ENCODE results near the gene SMYD3. TPM values are rescaled to one million over a fixed set of nuclear protein-coding genes. Genes with fewer than 3 reads are reported as not detected.

SMYD3 gene
- total and polyA plus RNA-seq, 2 of the 4 experiments (the other 2 are of a cell fraction): 26.5 to 37.6 TPM

GRCh38 chr1:245834002-245834401, 673.1 kb downstream of the SMYD3 start:
- H3K14ac ChIP-seq (replicated peaks; ENCODE audit: low read depth, low read length): no peak overlapping the region
- no CpG with 5 or more reads among the region's 5 CpGs for WGBS, 2 experiments (ENCODE audit: extremely low coverage in 2 of 2, insufficient read length in 1 of 2)
- no peaks in the 10 kb centered on the region for H3K9me1 ChIP-seq (ENCODE audit: insufficient read depth, low read length)
- no peaks in the 10 kb centered on the region; a peak in 1 of 4 replicates for H3K79me1 ChIP-seq (ENCODE audit: low read depth in 1 of 2, low read length in 2 of 2)
- no peak overlapping the region for H3K18ac ChIP-seq (ENCODE audit: low read depth, low read length)
- H3K27ac ChIP-seq (ENCODE audit: insufficient read depth, low read length): no peak overlapping the region
- dilution Hi-C loops (cut with HindIII; ENCODE audit: low sequenced_read_pairs, unreplicated experiment) (no loop called here), intact Hi-C loops (cut with micrococcal nuclease) (no loop called here), in situ Hi-C loops (cut with MboI; ENCODE audit: low sequenced_read_pairs) (no loop called here)
- H3K4me2 ChIP-seq (ENCODE audit: low read depth, low read length): no peak overlapping the region
- no peak overlapping the region for H3K56ac ChIP-seq (ENCODE audit: extremely low read depth, insufficient read depth, low read length)
- H2BK120ac ChIP-seq (ENCODE audit: low read depth, low read length): no peak overlapping the region
- H2AK5ac ChIP-seq (ENCODE audit: low read depth, low read length): no peak overlapping the region
- H3K27me3 ChIP-seq (ENCODE audit: control insufficient read depth, insufficient read depth, low read length): no peaks in the 10 kb centered on the region
- no peak overlapping the region for H2BK5ac ChIP-seq (ENCODE audit: low read depth, low read length, poor library complexity, severe bottlenecking)
- H2BK15ac ChIP-seq (ENCODE audit: low read depth, low read length): no peak overlapping the region
- H4K20me1 ChIP-seq (ENCODE audit: insufficient read depth, low read length): no peaks in the 10 kb centered on the region
- no peak overlapping the region for H2AFZ ChIP-seq (replicated peaks; ENCODE audit: low read length, poor library complexity)
- no peak for ATAC-seq (ENCODE audit: low read depth)
- no peaks in the 10 kb centered on the region for H3K9me3 ChIP-seq (ENCODE audit: control insufficient read depth, insufficient read depth, low read length)
- H4K8ac ChIP-seq (ENCODE audit: low read depth in 2 of 2, low read length in 2 of 2): no peak overlapping the region
- H4K5ac ChIP-seq (ENCODE audit: low read depth, low read length): no peak overlapping the region
- H4K91ac ChIP-seq (ENCODE audit: insufficient read depth, low read depth, low read length): no peak overlapping the region
- no peak overlapping the region for H3K4ac ChIP-seq (ENCODE audit: low read depth, low read length)
- no peak overlapping the region for H2AK9ac ChIP-seq (replicated peaks; ENCODE audit: low read depth, low read length, poor library complexity)
- no peak for TF ChIP-seq CEBPB (IDR thresholded peaks at IDR 0.05; ENCODE audit: low read depth, low read length)
- TF ChIP-seq MAFK (IDR thresholded peaks at IDR 0.05; ENCODE audit: low read depth, low read length): no peak
- TF ChIP-seq RCOR1 (IDR thresholded peaks at IDR 0.05; ENCODE audit: insufficient replicate concordance, low read length): no peak
- TF ChIP-seq, protein P1, sequence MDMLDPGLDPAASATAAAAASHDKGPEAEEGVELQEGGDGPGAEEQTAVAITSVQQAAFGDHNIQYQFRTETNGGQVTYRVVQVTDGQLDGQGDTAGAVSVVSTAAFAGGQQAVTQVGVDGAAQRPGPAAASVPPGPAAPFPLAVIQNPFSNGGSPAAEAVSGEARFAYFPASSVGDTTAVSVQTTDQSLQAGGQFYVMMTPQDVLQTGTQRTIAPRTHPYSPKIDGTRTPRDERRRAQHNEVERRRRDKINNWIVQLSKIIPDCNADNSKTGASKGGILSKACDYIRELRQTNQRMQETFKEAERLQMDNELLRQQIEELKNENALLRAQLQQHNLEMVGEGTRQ (IDR thresholded peaks at IDR 0.05; ENCODE audit: low read depth, low read length): no peak
- TF ChIP-seq RAD21 (IDR thresholded peaks at IDR 0.05; ENCODE audit: low read length): no peak
- TF ChIP-seq RFX5 (IDR thresholded peaks at IDR 0.05; ENCODE audit: low read depth, low read length): no peak
- no peak for TF ChIP-seq BHLHE40 (IDR thresholded peaks at IDR 0.05; ENCODE audit: low read depth, low read length)
- no peak for TF ChIP-seq MXI1 (IDR thresholded peaks at IDR 0.05; ENCODE audit: borderline replicate concordance, low read depth, low read length)
- TF ChIP-seq MAZ (IDR thresholded peaks at IDR 0.05; ENCODE audit: borderline replicate concordance, low read depth, low read length): no peak
- TF ChIP-seq CHD1 (IDR thresholded peaks at IDR 0.05; ENCODE audit: low read depth, low read length): no peak
- TF ChIP-seq, protein P2, sequence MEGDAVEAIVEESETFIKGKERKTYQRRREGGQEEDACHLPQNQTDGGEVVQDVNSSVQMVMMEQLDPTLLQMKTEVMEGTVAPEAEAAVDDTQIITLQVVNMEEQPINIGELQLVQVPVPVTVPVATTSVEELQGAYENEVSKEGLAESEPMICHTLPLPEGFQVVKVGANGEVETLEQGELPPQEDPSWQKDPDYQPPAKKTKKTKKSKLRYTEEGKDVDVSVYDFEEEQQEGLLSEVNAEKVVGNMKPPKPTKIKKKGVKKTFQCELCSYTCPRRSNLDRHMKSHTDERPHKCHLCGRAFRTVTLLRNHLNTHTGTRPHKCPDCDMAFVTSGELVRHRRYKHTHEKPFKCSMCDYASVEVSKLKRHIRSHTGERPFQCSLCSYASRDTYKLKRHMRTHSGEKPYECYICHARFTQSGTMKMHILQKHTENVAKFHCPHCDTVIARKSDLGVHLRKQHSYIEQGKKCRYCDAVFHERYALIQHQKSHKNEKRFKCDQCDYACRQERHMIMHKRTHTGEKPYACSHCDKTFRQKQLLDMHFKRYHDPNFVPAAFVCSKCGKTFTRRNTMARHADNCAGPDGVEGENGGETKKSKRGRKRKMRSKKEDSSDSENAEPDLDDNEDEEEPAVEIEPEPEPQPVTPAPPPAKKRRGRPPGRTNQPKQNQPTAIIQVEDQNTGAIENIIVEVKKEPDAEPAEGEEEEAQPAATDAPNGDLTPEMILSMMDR (conservative IDR thresholded peaks at IDR 0.05; ENCODE audit: low read depth, low read length): no peak
- ChIA-PET POLR2A (ENCODE audit: unreplicated experiment) (no interaction called here), CTCF (no interaction called here)
- 0 out of 2 replicates have a peak, but pooled peaks cover 1% of the 10 kb centered on the region for H3K36me3 ChIP-seq (ENCODE audit: control insufficient read depth, insufficient read depth, low read length)
- BruUV-seq (replicated peaks): no TSS peak
- H3K23ac ChIP-seq (ENCODE audit: low read depth, low read length): no peak overlapping the region
- no peak for DNase-seq
- no peak overlapping the region for H2BK20ac ChIP-seq (ENCODE audit: low read depth, low read length)
- H3K4me1 ChIP-seq (ENCODE audit: control insufficient read depth, insufficient read depth, low read length): peaks cover 3% of the 10 kb centered on the region; the same call in 1 of the 2 replicates
- no peak overlapping the region for H3K9ac ChIP-seq (ENCODE audit: low read depth, low read length)
- H3K4me3 ChIP-seq (ENCODE audit: insufficient read depth, low read depth, low read length): no peak overlapping the region
